T-helper 22 cell (primary cell): ENCODE results near the gene SUCO.

Source experiments
- DNase-seq: peaks from one replicate; pipeline ENCODE4 v3.0.0-alpha.2; 2020; ENCODE audit warnings: low read depth

SUCO gene

DNA sequence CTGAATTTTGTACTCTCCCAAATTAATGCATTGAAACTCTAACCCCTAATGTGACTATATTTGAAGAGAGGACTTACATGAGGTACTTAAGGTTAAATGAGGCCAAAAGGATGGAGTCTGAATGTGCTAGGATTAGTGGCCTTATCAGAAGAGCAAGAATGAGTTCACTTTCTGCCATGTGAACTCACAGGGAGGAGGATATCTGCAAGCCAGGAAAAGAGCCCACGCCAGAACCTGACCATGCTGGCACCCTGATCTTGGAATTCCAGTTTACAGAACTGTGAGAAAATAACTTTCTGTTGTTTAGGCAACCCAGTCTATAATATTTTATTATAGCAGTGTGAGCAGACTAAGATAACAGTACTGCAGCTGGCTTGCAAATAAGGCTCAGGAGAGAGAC, 113.7 kb downstream of the SUCO start:
- DNase-seq, result no peak

DNA sequence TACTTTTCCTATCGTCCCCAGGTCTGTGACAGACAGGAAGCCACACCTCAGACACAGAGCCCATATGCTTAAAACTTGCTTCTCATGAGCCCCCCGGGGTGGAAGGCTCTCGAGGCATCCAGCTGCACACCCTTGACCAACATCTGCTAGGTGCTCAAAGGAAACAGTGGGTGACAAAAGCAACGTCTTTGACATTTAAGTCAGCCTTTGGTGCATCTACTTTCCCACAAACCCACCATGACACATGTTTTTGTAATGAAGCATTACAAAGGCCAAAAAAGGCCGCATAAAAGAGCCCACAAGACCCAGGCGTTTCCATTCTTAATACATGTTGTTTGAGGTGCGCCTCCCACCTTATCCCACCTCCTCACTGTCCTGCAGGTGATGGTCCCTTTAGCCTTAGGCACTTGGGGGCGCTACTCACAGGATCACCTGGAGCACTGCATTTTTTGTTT, 114.2 kb downstream of the SUCO start:
- DNase-seq, result no peak

DNA sequence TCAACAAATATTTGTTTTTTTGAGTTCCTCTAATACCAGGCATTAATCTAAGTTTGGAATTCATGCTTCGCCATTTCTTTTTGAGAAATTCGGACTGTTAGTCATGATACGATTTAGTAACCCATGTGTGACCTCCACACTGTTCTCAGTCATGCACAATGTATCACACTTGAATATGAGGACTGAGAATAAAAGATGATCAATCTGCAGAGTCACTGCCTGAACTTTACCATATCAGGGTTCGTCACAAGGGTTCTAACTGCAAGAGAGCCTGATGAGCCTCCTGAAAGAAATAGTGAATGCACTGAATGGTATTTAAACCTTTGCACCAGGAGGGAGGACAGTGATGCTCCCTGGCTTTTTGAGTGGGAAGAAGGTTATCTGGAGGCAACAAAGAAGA, 115.0 kb downstream of the SUCO start:
- DNase-seq, result no peak

DNA sequence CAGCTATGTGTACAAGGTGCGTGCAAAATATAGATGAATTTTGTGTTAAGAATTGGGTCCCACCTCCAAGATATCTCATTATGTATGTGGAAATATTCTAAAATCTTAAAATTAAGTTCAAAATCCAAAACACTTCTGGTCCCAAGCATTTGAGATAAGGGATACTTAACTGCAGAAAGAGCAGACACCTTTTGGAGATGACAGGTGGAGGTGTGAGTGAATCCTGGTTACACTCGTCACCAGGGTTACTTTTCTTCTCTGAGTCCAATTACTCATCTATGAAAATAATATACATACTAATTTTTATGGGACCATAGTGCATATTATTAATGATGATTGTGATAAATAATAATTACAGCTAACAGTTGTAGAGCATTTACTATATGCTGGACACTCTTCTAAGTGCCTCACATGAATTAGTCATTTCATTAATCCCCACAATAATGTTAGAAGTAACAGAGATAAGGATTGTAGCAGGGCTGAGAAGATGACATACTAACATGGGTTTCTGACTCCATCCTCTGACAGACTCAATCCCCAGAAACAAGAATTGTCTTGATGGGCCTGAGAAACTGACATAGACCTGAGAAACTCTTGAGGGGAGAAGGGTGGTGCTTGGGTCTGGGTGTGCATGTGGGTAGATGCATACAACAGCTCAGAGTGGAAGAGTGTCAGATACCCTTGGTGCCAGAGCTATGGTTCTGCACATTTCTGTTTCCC, 117.7 kb downstream of the SUCO start:
- no peak for DNase-seq

DNA sequence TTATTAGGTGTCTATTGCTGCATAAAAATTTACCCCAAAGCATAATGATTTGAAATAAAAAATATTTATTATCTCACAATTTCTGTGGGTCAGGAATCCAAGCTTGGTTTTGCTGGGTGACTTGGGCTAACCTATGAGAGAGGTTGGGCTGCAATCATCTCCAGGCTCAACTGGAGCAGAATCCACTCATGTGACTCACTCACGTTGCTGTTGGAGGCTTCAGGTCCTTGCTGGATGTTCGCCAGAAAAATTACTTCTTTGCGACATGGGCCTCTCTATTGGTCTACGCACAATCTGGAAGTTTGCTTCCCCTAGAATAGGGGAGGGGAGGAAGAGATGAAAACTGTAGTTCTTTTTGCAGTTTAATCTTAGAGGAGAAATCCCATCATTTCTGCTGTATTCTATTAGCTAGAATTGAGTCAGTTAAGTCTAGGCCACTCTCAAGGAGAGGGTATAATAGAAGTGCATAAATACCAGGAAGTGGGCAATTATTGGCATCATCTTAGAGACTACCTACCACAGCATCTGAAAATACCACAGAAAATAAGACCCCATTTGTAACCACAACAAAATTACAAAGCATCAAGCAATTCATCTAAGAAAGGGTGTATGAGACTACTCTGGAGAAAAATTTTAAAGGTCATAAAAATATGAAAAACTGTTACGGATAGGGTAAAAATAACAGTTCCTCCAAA, 120.2 kb downstream of the SUCO start:
- no peak for DNase-seq

DNA sequence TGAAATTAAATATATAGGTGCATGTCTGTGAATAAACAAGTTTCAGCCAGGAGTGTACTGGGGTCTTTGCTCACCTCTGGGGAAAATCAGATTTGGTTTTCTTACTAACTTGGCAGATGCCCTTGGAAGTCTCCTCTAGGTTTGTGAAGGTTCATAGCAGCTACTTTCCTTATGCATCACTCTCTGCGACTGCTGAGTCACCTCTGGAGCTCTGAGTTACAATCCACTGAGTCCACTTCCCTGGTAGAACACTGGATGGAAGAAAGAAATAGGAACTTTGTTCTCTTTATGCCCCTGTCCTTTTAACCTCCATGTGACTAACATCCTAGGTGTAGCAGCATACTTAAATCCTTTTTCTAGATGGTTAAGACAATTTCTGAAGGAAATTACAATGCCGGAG, 121.6 kb downstream of the SUCO start:
- DNase-seq, result no peak

DNA sequence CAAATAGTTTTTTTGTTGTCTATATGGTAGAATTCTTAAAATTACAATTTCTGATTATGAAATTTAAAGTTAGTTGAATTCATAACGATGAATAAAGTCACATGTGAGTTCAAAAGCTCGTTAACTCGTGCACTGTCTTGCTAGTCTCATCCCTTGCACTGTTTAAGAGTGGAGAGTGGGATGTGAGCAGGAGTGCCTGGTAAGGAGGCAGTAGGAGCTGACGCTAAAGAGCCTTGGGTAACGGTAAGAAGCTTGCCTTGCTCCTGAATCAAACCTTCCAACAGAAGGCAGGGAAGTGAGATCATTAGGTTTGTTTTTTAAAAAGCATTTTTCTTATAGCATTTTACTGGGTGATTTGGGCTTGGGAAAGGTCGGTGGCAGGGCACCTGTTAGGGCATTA, 123.6 kb downstream of the SUCO start:
- no peak for DNase-seq

DNA sequence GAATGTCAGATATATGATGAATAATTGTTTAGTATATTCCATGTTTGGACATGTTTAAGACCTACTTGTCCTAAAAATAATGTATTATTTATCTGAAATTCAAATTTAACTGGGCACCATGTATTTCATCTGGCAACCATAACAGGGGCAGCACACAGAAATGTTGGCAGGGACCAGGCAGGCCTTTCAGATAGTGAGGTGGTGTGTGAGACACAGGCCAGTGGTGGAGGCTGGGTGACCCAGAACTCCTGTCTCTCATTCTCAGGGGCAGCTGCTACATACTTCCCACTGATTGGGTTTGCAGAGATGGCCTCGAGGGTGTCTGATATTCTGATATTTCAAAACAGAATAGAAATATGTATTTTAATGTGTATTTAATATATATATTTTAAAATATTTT, 124.6 kb downstream of the SUCO start:
- no peak for DNase-seq

DNA sequence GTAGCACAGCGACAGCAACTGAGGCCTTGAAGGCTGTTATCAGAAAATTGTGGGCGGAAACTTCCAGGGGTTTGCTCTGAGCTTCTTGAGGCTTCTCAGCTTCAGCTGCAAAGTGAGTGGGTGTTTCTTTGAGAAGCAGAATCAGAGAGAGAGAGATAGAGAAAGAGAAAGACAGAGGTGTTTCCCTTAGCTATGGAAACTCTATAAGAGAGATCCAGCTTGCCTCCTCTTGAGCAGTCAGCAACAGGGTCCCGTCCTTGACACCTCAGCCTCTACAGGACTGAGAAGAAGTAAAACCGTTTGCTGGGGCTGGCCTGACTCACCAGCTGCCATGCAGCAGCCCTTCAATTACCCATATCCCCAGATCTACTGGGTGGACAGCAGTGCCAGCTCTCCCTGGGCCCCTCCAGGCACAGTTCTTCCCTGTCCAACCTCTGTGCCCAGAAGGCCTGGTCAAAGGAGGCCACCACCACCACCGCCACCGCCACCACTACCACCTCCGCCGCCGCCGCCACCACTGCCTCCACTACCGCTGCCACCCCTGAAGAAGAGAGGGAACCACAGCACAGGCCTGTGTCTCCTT, 126.0 kb downstream of the SUCO start, which contains the start of gene FASLG:
Gene FASLG (plus strand): TSS at position 233 of the 583 bp plus-strand sequence. CDS start 99 bp downstream, at position 332.
- DNase-seq, result no peak

DNA sequence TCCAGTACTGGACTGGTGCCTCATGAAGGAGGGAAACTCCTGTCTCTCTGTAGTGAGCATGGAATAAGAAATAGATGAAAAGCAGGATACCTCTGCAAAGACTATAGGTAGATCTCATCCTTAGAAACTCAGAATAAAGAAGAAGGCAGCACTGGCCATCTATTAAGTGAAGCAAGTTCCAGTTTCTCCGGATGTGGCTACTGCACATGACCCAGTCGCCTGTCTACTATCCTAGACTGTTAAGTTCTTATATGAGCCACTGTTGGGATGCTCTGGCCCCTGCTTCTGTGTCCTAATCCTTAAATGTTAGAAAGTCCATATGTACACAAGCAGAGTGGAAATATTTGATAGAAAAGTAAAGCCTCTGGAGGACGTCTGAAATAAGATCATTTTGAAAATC, 128.2 kb downstream of the SUCO start:
- DNase-seq, result no peak
